ENCODE data around the gene MPHOSPH9. TPM values are rescaled to one million over a fixed set of nuclear protein-coding genes. Genes with fewer than 3 reads are reported as not detected.

The MPHOSPH9 gene
- total and polyA plus RNA-seq, 2 donors (not counting 1 experiment from before 2014, with no cell fraction given), result 11.8 to 45.1 TPM

DNA sequence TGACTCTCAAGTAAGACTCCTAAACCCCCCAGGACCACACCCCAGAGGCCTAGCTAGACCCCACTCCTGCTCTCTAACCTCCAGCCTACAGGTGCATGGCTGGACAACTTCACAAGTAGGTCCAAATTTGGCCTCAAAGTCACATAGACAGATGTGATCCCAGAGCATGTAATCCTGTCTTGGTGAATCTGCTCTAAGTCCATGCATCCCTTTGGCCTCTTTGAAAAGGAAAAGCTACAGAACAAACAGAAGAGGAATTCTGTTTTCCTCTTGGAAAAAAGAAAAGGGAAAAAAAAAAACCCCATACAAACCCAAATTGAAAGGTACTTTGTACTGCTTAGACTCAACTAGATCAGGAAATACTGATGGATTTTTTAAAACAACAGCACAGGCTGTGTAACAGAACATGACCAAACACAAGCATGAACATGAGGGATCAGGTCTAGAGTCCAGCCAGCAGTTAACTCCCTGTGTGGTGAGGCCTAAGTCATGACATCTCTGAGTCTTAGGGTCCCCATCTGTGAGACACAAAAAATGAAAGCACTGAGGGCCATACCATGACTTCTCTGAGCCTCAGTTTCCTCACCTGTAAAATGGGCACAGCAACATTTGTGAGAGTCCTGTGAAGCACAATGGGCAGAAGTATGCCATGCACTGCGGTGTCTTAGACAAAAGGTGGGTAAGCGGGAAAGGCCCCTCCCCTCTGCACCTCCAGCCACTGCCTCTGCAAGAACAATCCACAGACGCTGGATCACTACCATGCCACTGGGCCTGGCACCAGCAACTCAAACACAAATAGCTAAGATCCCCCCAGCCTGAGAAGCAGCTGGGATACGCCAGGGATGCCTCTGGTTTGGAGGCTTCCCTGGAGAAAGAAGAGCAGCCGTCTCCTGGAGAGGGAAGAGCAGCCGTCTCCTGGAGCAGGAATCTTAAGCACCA lies 92.0 kb downstream of the MPHOSPH9 start:
- Histone ChIP-seq H3K36me3 (replicated peaks in 1 of 2; ENCODE audit: control extremely low read depth in 1 of 2, control insufficient read depth in 1 of 2, extremely low read depth in 1 of 2, insufficient read depth in 2 of 2, low read length in 1 of 2) (no peaks in the 10 kb centered on the region), H3K9ac (ENCODE audit: low read length) (no peak overlapping the region)

More for the DNA sequence above, 92.0 kb downstream of the MPHOSPH9 start:
- Mint-ChIP-seq H3K4me3 (no peak overlapping the region), H3K27me3 (no peaks in the 10 kb centered on the region), H3K4me1 (peaks cover 44% of the 10 kb centered on the region), H3K9me3 (ENCODE audit: insufficient read depth) (no peaks in the 10 kb centered on the region), H3K27ac (peak overlapping the region; percentile 68)
- no peak for ATAC-seq (ENCODE audit: low read depth)
- Histone ChIP-seq H3K4me2 (replicated peaks; ENCODE audit: low read depth, low read length, poor library complexity, severe bottlenecking) (peak overlapping the region; percentile 22), H3K4me3 (ENCODE audit: control extremely low read depth in 1 of 5, extremely low read depth in 1 of 5, insufficient read depth in 1 of 5, low read depth in 2 of 5, low read length in 4 of 5) (no peak overlapping the region), H3K27me3 (replicated peaks in 1 of 4; ENCODE audit: control extremely low read depth in 1 of 4, control insufficient read depth in 3 of 4, insufficient read depth in 4 of 4, low read length in 3 of 4) (no peaks in the 10 kb centered on the region), H3K79me2 (ENCODE audit: control insufficient read depth, insufficient read depth, low read length) (peaks cover 30% of the 10 kb centered on the region), H3K9me3 (ENCODE audit: control extremely low read depth in 1 of 3, control insufficient read depth in 2 of 3, insufficient read depth in 1 of 3, low read length in 2 of 3) (no peaks in the 10 kb centered on the region), H2AFZ (ENCODE audit: insufficient read depth, low read depth, low read length, poor library complexity, severe bottlenecking) (no peak overlapping the region), H4K20me1 (ENCODE audit: control insufficient read depth, insufficient read depth, low read length, poor library complexity, severe bottlenecking) (no peaks in the 10 kb centered on the region), H3K27ac (ENCODE audit: low read length in 2 of 2) (no peak overlapping the region), H3K4me1 (ENCODE audit: control insufficient read depth in 2 of 2, insufficient read depth in 2 of 2, low read length in 2 of 2) (peaks cover 25 to 29% of the 10 kb centered on the region in 2 donors)
- intact Hi-C loops (cut with micrococcal nuclease), result loop anchor here (5.0 kb wide), 1 partner anchor 34 kb away; no protein-coding TSS in a partner anchor
- POLR2A ChIA-PET, result no interaction called here
- CTCF ChIA-PET, result interaction anchor here (1.3 to 1.7 kb wide), 3 partner anchors 9 to 97 kb away, joined by 3 to 5 read pairs (median 4); partner anchors contain the start of gene PITPNM2
- 93% methylated on average over 3 of the region's 6 CpGs for WGBS (ENCODE audit: insufficient coverage)
- TF ChIP-seq, protein P1, sequence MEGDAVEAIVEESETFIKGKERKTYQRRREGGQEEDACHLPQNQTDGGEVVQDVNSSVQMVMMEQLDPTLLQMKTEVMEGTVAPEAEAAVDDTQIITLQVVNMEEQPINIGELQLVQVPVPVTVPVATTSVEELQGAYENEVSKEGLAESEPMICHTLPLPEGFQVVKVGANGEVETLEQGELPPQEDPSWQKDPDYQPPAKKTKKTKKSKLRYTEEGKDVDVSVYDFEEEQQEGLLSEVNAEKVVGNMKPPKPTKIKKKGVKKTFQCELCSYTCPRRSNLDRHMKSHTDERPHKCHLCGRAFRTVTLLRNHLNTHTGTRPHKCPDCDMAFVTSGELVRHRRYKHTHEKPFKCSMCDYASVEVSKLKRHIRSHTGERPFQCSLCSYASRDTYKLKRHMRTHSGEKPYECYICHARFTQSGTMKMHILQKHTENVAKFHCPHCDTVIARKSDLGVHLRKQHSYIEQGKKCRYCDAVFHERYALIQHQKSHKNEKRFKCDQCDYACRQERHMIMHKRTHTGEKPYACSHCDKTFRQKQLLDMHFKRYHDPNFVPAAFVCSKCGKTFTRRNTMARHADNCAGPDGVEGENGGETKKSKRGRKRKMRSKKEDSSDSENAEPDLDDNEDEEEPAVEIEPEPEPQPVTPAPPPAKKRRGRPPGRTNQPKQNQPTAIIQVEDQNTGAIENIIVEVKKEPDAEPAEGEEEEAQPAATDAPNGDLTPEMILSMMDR (IDR thresholded peaks at IDR 0.05), result no peak
- TF ChIP-seq EZH2 (IDR thresholded peaks at IDR 0.05; ENCODE audit: borderline replicate concordance, insufficient read depth, low read depth, low read length, poor library complexity, severe bottlenecking), result no peak
- no peak for DNase-seq
